Stimulated activated CD4-positive, alpha-beta T cell treated with anti-CD3 and anti-CD28 coated beads, Interleukin-2, amount 100 ng/mL, for 48 hours (primary cell): Measurements from ENCODE around the gene TCF12.

ENCODE experiments used
- DNase-seq, 2 donors: peaks; one replicate each; pipeline ENCODE4 v3.0.0-alpha.2; 2020

TCF12 gene

GRCh38 chr15:57057134-57057930, 138.9 kb downstream of the TCF12 start:
- DNase-seq = no peak

GRCh38 chr15:57059026-57059660, 140.7 kb downstream of the TCF12 start:
- no peak for DNase-seq

GRCh38 chr15:57060799-57061198, 142.4 kb downstream of the TCF12 start:
- DNase-seq = no peak

DNA sequence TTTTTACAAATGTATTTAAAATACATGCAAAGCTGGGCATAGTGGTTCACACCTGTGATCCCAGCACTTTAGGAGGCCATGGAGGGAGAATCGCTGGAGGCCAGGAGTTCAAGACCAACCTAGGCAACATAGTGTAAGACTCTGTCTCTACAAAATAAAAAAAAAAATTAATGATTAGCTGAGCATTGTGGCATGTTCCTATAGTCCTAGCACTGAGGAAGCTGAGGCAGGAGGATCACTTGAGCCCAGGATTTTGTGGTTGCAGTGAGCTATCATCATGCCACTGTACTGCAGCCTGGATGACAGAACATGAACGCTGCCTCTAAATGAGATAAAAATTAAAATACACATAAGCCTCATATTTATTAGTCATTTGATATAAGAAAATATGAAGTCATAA, 142.8 kb downstream of the TCF12 start:
- no peak for DNase-seq

DNA sequence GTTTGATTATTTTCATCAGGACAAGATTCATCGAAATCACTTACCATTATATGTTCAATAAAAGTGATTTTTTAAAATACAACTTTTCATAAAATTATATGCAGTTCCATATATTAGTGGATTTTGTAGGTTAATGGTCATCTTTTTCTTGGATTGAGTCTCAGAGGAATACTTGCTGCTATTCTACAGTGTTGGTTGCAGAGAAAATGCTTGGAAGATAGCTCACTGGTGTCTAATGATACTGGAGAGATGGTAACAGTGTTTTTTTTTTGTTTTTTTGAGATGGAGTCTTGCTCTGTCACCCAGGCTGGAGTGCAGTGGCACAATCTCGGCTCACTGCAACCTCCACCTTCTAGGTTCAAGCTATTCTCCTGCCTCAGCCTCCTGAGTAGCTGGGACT, 143.3 kb downstream of the TCF12 start:
- no peak for DNase-seq

DNA sequence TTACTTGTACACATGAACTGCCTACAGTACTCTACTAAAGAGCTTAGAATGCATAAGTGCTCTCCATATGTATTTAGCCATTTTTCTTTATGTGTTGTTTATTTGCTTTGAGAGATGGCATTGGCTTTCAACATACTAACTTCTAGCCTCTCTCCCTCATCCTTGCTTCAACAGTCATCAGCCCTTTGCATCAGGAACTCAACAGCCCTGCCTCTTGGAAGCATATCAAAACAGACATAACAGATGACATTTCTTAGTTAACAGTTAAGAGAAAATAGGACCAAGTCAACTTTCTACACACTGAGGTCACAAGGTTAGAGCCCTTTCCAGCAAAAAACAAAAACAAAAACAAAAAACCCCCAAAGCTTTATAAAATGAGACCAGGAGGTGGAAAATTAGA, 145.6 kb downstream of the TCF12 start:
- DNase-seq = no peak

- no peak for DNase-seq
Observed at GRCh38 chr15:57069423-57069822, 151.0 kb downstream of the TCF12 start.

GRCh38 chr15:57070674-57071073, 152.2 kb downstream of the TCF12 start:
- DNase-seq = no peak

- no peak for DNase-seq
Observed at GRCh38 chr15:57079446-57079845, 161.0 kb downstream of the TCF12 start.

DNA sequence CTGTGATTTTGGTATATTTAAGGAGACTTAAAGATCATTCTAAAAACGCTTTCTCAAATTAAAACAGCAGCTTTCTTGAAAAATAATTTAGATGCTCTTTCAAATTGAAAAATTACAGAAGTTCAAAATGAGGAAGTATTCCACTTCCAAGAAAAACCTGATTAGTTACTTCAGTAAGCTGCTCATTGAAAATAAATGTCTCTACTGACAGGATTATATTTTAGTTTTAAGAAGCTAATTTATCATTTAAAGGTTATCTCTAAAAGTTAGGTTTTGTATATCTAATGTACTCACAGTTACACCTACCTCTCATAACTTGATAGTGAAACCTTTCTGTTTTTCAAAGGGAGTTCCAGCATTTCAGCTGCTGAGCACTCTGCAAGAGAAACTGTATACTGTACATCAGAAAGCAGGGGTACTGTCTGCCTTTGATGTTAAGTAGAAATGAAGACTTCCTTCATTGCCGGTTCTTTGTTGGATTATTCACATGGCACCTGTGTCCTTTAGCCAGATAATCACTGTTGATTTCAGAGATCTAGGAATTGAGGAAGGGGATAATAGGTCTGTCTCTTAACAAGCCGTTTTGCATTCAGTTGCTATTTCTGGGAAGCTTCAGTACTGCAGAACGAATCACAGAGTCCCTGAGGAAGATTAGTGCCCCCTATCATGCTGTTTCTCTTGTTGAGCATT, 161.6 kb downstream of the TCF12 start:
- no peak for DNase-seq

- DNase-seq = no peak
Observed at GRCh38 chr15:57082054-57082728, 163.7 kb downstream of the TCF12 start.

GRCh38 chr15:57084192-57084591, 165.7 kb downstream of the TCF12 start:
- no peak for DNase-seq

DNA sequence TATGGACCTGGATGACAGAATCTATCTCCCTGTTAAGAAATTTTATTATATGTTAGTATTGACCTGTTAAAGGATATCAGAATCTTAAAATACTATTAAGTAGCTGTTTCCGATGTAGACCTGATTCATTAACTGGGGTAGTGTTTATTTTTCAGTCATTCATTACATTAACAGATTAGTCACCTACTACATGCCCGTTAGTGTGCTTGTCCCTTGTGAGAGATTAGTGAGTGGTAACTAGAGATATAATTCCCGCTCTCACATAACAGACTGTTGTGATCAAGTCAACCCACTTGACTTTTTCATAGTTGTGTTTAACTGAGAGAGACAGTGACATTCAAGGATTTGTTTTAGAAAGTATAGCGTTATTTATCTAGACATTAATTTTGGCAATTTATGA, 166.8 kb downstream of the TCF12 start:
- DNase-seq = no peak

GRCh38 chr15:57086857-57087427, 168.5 kb downstream of the TCF12 start:
- no peak for DNase-seq

DNA sequence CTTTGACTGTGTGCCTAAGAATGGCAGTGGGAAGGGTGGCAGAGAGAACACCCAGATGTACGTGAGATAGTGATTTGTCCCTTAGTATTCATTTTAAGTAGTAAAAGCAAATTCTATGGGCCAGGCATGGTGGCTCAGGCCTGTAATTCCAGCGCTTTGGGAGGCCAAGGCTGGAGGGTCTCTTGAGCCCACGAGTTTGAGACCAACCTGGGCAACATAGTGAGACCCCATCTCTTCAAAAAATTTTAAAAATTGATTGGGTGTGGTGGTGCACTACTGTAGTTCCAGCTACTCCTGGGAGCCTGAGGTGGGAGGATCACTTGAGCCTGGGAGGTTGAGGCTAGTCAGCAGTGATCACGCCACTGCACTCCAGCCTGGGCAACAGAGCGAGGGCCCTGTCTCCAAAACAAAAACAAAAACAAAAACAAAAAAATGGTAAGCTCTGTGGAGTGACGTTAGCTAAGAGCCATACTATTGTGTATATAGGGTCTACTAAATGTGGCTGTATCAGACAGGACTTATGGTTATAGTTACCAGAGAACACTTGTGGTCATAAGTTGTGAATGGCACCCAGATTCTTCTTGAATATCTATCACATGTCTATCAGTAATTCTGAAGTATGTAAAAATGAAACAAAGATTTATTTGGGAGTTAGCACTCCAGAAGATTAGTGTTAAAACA, 171.5 kb downstream of the TCF12 start:
- DNase-seq = no peak

GRCh38 chr15:57090496-57090859, 172.0 kb downstream of the TCF12 start:
- DNase-seq = no peak

DNA sequence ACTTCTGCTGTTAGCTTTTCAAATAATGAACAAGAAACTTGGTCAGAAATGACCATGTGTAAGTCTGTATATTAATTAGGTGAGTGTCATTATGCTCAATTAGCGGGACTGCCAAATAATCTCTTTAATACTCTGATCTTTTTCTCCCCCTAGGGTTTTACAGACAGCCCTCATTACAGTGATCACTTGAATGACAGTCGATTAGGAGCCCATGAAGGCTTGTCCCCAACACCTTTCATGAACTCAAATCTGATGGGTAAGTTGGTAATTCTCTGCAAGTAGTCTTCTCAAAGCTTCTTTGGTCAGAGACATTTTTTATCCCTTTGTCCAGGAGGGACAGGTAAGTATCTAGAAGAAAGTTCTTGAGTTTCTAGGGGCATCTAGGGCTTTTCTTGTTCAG, 173.2 kb downstream of the TCF12 start:
- no peak for DNase-seq

DNA sequence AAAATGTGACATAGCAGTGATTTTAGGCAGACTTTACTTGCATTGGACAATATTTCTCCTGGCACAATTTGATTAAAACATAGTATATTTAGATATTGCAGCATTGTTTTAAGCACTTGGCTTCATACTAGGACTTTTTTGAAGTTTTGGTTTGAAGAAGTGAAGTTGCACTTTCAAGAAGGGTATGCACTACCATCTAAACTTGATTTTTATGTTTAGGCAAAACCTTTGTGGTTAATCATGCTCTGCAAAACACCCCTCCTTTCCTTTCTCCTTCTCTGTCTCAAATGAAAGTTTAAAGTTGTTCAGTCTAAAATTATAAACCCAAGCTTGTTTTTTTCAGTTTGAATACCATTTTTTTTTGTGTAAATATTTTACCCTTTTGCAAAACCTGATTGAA, 173.8 kb downstream of the TCF12 start:
- DNase-seq = no peak

- no peak for DNase-seq
Observed at GRCh38 chr15:57094321-57095257, 176.1 kb downstream of the TCF12 start.

DNA sequence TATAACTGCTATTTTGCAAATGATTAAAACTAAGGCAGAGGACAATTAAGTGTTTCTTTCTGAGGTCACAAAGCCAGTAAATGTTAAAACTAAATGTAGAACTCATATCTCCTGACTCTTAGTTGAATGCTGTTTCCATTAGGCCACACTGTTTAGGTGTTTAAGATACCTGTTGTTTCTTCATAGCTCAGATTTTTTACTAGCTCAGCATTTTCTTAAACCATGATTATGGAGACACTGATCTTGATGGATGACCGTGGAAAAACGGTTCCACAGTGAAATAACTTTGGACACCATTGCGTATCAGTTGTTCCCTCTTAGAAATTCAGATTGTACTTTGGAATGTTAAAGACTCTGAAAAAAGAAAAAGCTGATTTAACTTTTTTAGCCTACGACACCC, 177.5 kb downstream of the TCF12 start:
- no peak for DNase-seq

DNA sequence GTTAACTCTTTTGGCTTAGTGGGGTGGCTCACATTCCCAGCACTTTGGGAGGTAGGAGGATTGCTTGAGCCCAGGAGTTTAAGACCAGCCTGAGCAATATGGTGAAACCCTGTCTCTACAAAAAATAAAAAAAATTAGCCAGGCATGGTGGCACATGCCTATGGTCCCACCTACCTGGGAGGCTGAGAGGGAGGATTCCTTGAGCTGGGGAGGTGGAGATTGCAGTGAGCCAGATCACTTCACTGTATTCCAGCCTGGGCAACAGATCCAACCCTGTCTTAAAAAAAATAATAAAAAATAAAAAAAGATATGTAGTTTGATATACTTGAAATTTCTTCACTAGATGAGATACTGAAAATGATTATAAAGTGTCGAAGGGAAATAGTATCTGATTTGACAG, 178.8 kb downstream of the TCF12 start:
- no peak for DNase-seq
